HEK293 (cell line): Measurements from ENCODE around the gene SFRP5.

ENCODE experiments used
- CTCF ChIA-PET: fragments of 350-600 bp; formaldehyde crosslinking; extraction: SDS; loops from one replicate; lab custom pipeline; 2021; ENCODE audit warnings: antibody characterized with exemption; lab: Yijun Ruan, JAX
- POLR2A ChIA-PET: fragments of 300-600 bp; formaldehyde crosslinking; extraction: SDS; loops from one replicate; lab custom pipeline; 2020; ENCODE audit warnings: antibody characterized with exemption, inconsistent platforms; lab: Yijun Ruan, JAX
- H3K27ac ChIP-seq: fragments of 200-500 bp; sonication (Bioruptor generic); 2 replicates; pipeline ENCODE4 v1.5.1; 2014; ENCODE audit warnings: low read depth, low read length, control low read depth, inconsistent platforms; ENCODE audit errors: extremely low read depth
- H3K36me3 ChIP-seq, 2 experiments: fragments of 200-500 bp in 1 of 2; sonication (Bioruptor generic) in 1 of 2; 1 replicate in 1 of 2; 2 replicates in 1 of 2; pipeline ENCODE4 v1.5.1; 2014 to 2017; ENCODE audit warnings: inconsistent platforms in 2 of 2, low read length in 2 of 2; ENCODE audit not compliant: control insufficient read depth in 2 of 2, insufficient read depth in 1 of 2
- H3K4me1 ChIP-seq: fragments of 200-500 bp; sonication (Bioruptor generic); 2 replicates; pipeline ENCODE4 v1.5.1; 2014; ENCODE audit warnings: mild to moderate bottlenecking, low read length, inconsistent platforms; ENCODE audit not compliant: control insufficient read depth, insufficient read depth
- H3K4me3 ChIP-seq: 2 replicates; pipeline ENCODE4 v1.5.1; 2011; ENCODE audit warnings: low read depth, mild to moderate bottlenecking, control low read depth, low read length, moderate library complexity
- H3K9me3 ChIP-seq: fragments of 200-500 bp; sonication (Bioruptor generic); 2 replicates; pipeline ENCODE4 v1.5.1; 2014; ENCODE audit warnings: low read depth, low read length, inconsistent platforms; ENCODE audit not compliant: control insufficient read depth, insufficient read depth
- CTCF ChIP-seq: fragments of 450-650 bp; formaldehyde crosslinking; IDR thresholded peaks from 2 replicates; pipeline ENCODE4 v1.5.1; 2016; ENCODE audit warnings: missing biosample characterization, missing genetic modification characterization
- GLI2 ChIP-seq: fragments of 450-650 bp; formaldehyde crosslinking; IDR thresholded peaks from 2 replicates; pipeline ENCODE4; 2017; ENCODE audit warnings: missing biosample characterization, missing genetic modification characterization, low read depth, borderline replicate concordance
- MYNN ChIP-seq: fragments of 450-650 bp; formaldehyde crosslinking; IDR thresholded peaks from 2 replicates; pipeline ENCODE4 v1.5.1; 2016; ENCODE audit warnings: missing biosample characterization, missing genetic modification characterization, borderline replicate concordance
- PRDM6 ChIP-seq: fragments of 450-650 bp; formaldehyde crosslinking; IDR thresholded peaks from 2 replicates; pipeline ENCODE4 v1.5.1; 2017; ENCODE audit warnings: missing biosample characterization, missing genetic modification characterization
- SP2 ChIP-seq: fragments of 450-650 bp; formaldehyde crosslinking; IDR thresholded peaks from 2 replicates; pipeline ENCODE4 v1.5.1; 2016; ENCODE audit warnings: missing biosample characterization, missing genetic modification characterization
- YY2 ChIP-seq: fragments of 450-650 bp; formaldehyde crosslinking; IDR thresholded peaks from 2 replicates; pipeline ENCODE4 v1.5.1; 2016; ENCODE audit warnings: missing biosample characterization, missing genetic modification characterization
- ZBTB10 ChIP-seq: fragments of 450-650 bp; formaldehyde crosslinking; IDR thresholded peaks from 2 replicates; pipeline ENCODE4 v1.5.1; 2016; ENCODE audit warnings: missing biosample characterization, missing genetic modification characterization
- ZBTB7A ChIP-seq: fragments of 450-650 bp; formaldehyde crosslinking; IDR thresholded peaks from 2 replicates; pipeline ENCODE4 v1.5.1; 2016; ENCODE audit warnings: low read depth, missing biosample characterization, missing genetic modification characterization
- ZEB2 ChIP-seq: fragments of 450-650 bp; formaldehyde crosslinking; IDR thresholded peaks from 2 replicates; pipeline ENCODE4 v1.5.1; 2016; ENCODE audit warnings: missing biosample characterization, missing genetic modification characterization
- ZNF202 ChIP-seq: fragments of 450-650 bp; formaldehyde crosslinking; IDR thresholded peaks from 2 replicates; pipeline ENCODE4 v1.5.1; 2016; ENCODE audit warnings: missing biosample characterization, missing genetic modification characterization, borderline replicate concordance
- ZNF26 ChIP-seq: fragments of 450-650 bp; formaldehyde crosslinking; IDR thresholded peaks from 2 replicates; pipeline ENCODE4 v1.5.1; 2016; ENCODE audit warnings: missing biosample characterization, missing genetic modification characterization
- ZNF548 ChIP-seq: fragments of 450-650 bp; formaldehyde crosslinking; IDR thresholded peaks from 2 replicates; pipeline ENCODE4 v1.5.1; 2016; ENCODE audit warnings: missing biosample characterization, missing genetic modification characterization
- ZNF560 ChIP-seq: fragments of 450-650 bp; formaldehyde crosslinking; IDR thresholded peaks from 2 replicates; pipeline ENCODE4 v1.5.1; 2017; ENCODE audit warnings: missing biosample characterization, missing genetic modification characterization, borderline replicate concordance
- ZNF658 ChIP-seq: fragments of 450-650 bp; formaldehyde crosslinking; IDR thresholded peaks from 2 replicates; pipeline ENCODE4; 2016; ENCODE audit warnings: missing biosample characterization, missing genetic modification characterization
- ZNF670 ChIP-seq: fragments of 450-650 bp; formaldehyde crosslinking; IDR thresholded peaks from 2 replicates; pipeline ENCODE4 v1.5.1; 2016; ENCODE audit warnings: missing biosample characterization, missing genetic modification characterization, low read depth
- ZNF76 ChIP-seq: fragments of 450-650 bp; formaldehyde crosslinking; IDR thresholded peaks from 2 replicates; pipeline ENCODE4; 2016; ENCODE audit warnings: low read depth, missing biosample characterization, missing genetic modification characterization, borderline replicate concordance
- TF ChIP-seq, protein P1 (sequence below): fragments of 450-650 bp; formaldehyde crosslinking; IDR thresholded peaks from 2 replicates; pipeline ENCODE4 v1.5.1; 2017; ENCODE audit warnings: missing biosample characterization, missing genetic modification characterization

Gene SFRP5

DNA sequence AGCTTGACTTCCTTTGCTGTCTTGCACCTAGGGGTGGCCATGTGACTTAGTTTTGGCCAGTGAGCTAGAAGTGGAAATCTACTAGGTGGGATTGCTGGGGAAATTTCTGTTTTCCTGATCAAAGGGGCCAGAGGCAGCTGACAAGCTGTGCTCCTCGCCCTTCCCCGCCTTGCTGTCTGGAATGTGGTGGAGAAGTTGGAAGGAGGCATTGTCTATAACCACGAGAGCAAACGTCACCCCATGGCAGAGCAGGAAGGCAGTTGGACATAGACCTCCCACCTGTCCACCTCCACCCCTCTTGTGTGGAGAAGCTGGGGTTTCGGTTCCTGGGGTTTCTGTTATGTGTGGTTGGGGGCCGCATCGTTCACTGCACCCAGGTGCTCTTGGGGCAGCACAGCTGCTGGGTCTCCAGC is 7.3 kb downstream of the SFRP5 start:
- POLR2A ChIA-PET: interaction anchor here (1.1 kb wide), 1 partner anchor 104 kb away, joined by 3 read pairs; no protein-coding TSS in a partner anchor
- H3K4me3 ChIP-seq: no peak overlapping the region

More for the DNA sequence above, 7.3 kb downstream of the SFRP5 start:
- CTCF ChIA-PET: interaction anchor here (0.6 to 3.0 kb wide), 4 partner anchors 28 to 104 kb away, joined by 3 to 14 read pairs (median 4); no protein-coding TSS in a partner anchor
- no peaks in the 10 kb centered on the region for H3K4me1 ChIP-seq
- no peak for TF ChIP-seq ZNF548 (tag by site-specific recombination)
- TF ChIP-seq MYNN (tag by site-specific recombination): no peak
- TF ChIP-seq, protein P1, sequence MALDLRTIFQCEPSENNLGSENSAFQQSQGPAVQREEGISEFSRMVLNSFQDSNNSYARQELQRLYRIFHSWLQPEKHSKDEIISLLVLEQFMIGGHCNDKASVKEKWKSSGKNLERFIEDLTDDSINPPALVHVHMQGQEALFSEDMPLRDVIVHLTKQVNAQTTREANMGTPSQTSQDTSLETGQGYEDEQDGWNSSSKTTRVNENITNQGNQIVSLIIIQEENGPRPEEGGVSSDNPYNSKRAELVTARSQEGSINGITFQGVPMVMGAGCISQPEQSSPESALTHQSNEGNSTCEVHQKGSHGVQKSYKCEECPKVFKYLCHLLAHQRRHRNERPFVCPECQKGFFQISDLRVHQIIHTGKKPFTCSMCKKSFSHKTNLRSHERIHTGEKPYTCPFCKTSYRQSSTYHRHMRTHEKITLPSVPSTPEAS (tag by site-specific recombination): no peak
- TF ChIP-seq PRDM6 (tag by site-specific recombination): no peak
- no peak for TF ChIP-seq ZNF26
- TF ChIP-seq ZBTB7A (tag by site-specific recombination): no peak
- TF ChIP-seq ZNF670 (tag by site-specific recombination): no peak
- no peak for TF ChIP-seq SP2
- no peak for TF ChIP-seq ZNF658 (tag by site-specific recombination)
- TF ChIP-seq ZBTB10 (tag by site-specific recombination): no peak
- no peak for TF ChIP-seq ZEB2 (tag by site-specific recombination)
- TF ChIP-seq ZNF76: no peak
- TF ChIP-seq GLI2 (tag by site-specific recombination): no peak
- no peak for TF ChIP-seq ZNF202 (tag by site-specific recombination)
- no peak for TF ChIP-seq ZNF560
- no peak for TF ChIP-seq YY2
- no peak for TF ChIP-seq CTCF (tag by site-specific recombination)
- H3K36me3 ChIP-seq: peaks cover 0 to 29% of the 10 kb centered on the region in 2 experiments; a peak in 1 of 3 replicates
- H3K27ac ChIP-seq: no peak overlapping the region
- H3K9me3 ChIP-seq: no peaks in the 10 kb centered on the region
